B cell (primary cell): ENCODE data around the gene CASP2. TPM values are rescaled to one million over a fixed set of nuclear protein-coding genes. Genes with fewer than 3 reads are reported as not detected.

ENCODE experiments used
- ATAC-seq: fragments of 200-7000 bp; cut with Tn5 transposase; one replicate; pipeline ENCODE4 v1.10.0; 2021; ENCODE audit warnings: low read depth, mild to moderate bottlenecking, moderate number of reproducible peaks, moderate library complexity
- CTCF ChIA-PET: fragments of 350-600 bp; sonication (Branson Sonifier 250); formaldehyde crosslinking; loops from one replicate; lab custom pipeline; 2021; ENCODE audit warnings: antibody characterized with exemption, inconsistent platforms; lab: Charles Lee
- POLR2A ChIA-PET: fragments of 350-600 bp; sonication (Branson Sonifier 250); formaldehyde crosslinking; loops from one replicate; lab custom pipeline; 2021; ENCODE audit warnings: antibody characterized with exemption; lab: Charles Lee
- DNase-seq: peaks from one replicate; pipeline ENCODE4 v3.0.0; 2013
- H2AFZ ChIP-seq: 2 replicates; pipeline ENCODE4 v1.6.1; 2012; ENCODE audit warnings: mild to moderate bottlenecking, low read depth, low read length; ENCODE audit not compliant: insufficient read depth, poor library complexity, severe bottlenecking
- H3K27ac ChIP-seq, 2 donors: 1 replicate in 1 of 2; 2 replicates in 1 of 2; pipeline ENCODE4 v1.5.1; 2012 to 2013; ENCODE audit warnings: low read length in 2 of 2, mild to moderate bottlenecking in 2 of 2, moderate library complexity in 1 of 2
- H3K27me3 ChIP-seq, 4 experiments: fragments of 200-600 bp in 1 of 4; sonication (generic) in 1 of 4; replicated peaks in 1 of 4; 1 replicate in 2 of 4; 2 replicates in 2 of 4; pipeline versions ENCODE4 v1.6.1 to v1.7.0; 2013 to 2016; ENCODE audit warnings: low read length in 3 of 4, mild to moderate bottlenecking in 2 of 4, mixed read lengths in 1 of 4, moderate library complexity in 1 of 4; ENCODE audit not compliant: insufficient read depth in 4 of 4, control insufficient read depth in 3 of 4; ENCODE audit errors: control extremely low read depth in 1 of 4
- H3K36me3 ChIP-seq, 2 experiments: replicated peaks in 1 of 2; 1 replicate in 1 of 2; 2 replicates in 1 of 2; pipeline versions ENCODE4 v1.6.1 to v1.7.1; 2013; ENCODE audit warnings: low read length in 1 of 2; ENCODE audit not compliant: insufficient read depth in 2 of 2, control insufficient read depth in 1 of 2; ENCODE audit errors: control extremely low read depth in 1 of 2, extremely low read depth in 1 of 2
- H3K4me1 ChIP-seq, 2 donors: fragments of 200-600 bp in 1 of 2; sonication (generic) in 1 of 2; 1 replicate in 1 of 2; 2 replicates in 1 of 2; pipeline versions ENCODE4 v1.5.1 to v1.6.1; 2013 to 2017; ENCODE audit warnings: low read length in 2 of 2; ENCODE audit not compliant: control insufficient read depth in 2 of 2, insufficient read depth in 2 of 2
- H3K4me2 ChIP-seq: replicated peaks from 2 replicates; pipeline ENCODE3; 2012; ENCODE audit warnings: mild to moderate bottlenecking, low read depth, low read length; ENCODE audit not compliant: poor library complexity, severe bottlenecking
- H3K4me3 ChIP-seq, 5 experiments: fragments of 200-600 bp in 1 of 5; sonication (generic) in 1 of 5; 1 replicate in 3 of 5; 2 replicates in 2 of 5; pipeline versions ENCODE4 v1.5.1 to v1.7.0; 2011 to 2016; ENCODE audit warnings: low read length in 4 of 5, mild to moderate bottlenecking in 4 of 5, low read depth in 2 of 5, control low read depth in 1 of 5, moderate library complexity in 1 of 5; ENCODE audit not compliant: insufficient read depth in 1 of 5; ENCODE audit errors: control extremely low read depth in 1 of 5, extremely low read depth in 1 of 5
- H3K79me2 ChIP-seq: fragments of 200-600 bp; sonication (generic); one replicate; pipeline ENCODE4 v1.6.0; 2016; ENCODE audit warnings: low read length; ENCODE audit not compliant: control insufficient read depth, insufficient read depth
- H3K9ac ChIP-seq: fragments of 200-600 bp; sonication (generic); 2 replicates; pipeline ENCODE4 v1.6.1; 2017; ENCODE audit warnings: mild to moderate bottlenecking, low read length, moderate library complexity
- H3K9me3 ChIP-seq, 3 donors: one replicate each; pipeline versions ENCODE4 v1.6.1 to v1.7.1; 2013; ENCODE audit warnings: low read length in 2 of 3; ENCODE audit not compliant: control insufficient read depth in 2 of 3, insufficient read depth in 1 of 3; ENCODE audit errors: control extremely low read depth in 1 of 3
- H4K20me1 ChIP-seq: 2 replicates; pipeline ENCODE4 v1.6.0; 2012; ENCODE audit warnings: mild to moderate bottlenecking, low read length; ENCODE audit not compliant: insufficient read depth, control insufficient read depth, poor library complexity, severe bottlenecking
- H3K27ac Mint-ChIP-seq: one replicate; pipeline ENCODE4 v1.8.0; 2021; ENCODE audit warnings: mixed read lengths
- H3K27me3 Mint-ChIP-seq: one replicate; pipeline ENCODE4 v1.8.0; 2021; ENCODE audit warnings: mixed read lengths
- H3K4me1 Mint-ChIP-seq: one replicate; pipeline ENCODE4 v1.8.0; 2021; ENCODE audit warnings: mixed read lengths
- H3K4me3 Mint-ChIP-seq: one replicate; pipeline ENCODE4 v1.8.0; 2021; ENCODE audit warnings: mixed read lengths
- H3K9me3 Mint-ChIP-seq: one replicate; pipeline ENCODE4 v1.8.0; 2022; ENCODE audit warnings: mixed read lengths; ENCODE audit not compliant: insufficient read depth
- CTCF ChIP-seq: fragments of 200-600 bp; IDR thresholded peaks from one replicate; pipeline ENCODE4 v1.8.0; 2022; ENCODE audit warnings: antibody characterized with exemption, mild to moderate bottlenecking
- EZH2 ChIP-seq: IDR thresholded peaks from 2 replicates; pipeline ENCODE4 v1.6.1; 2012; ENCODE audit warnings: borderline replicate concordance, low read depth, mild to moderate bottlenecking, moderate library complexity, low read length; ENCODE audit not compliant: insufficient read depth, poor library complexity, severe bottlenecking
- intact Hi-C: fragments of 100-400 bp; cut with micrococcal nuclease; formaldehyde crosslinking; loops from one replicate; pipeline ENCODE4 v1.10.0; 2022
- polyA plus RNA-seq: library from polyadenylated mRNA; depleted of rRNA; stranded (reverse); fragments of >200 nt; gene quantifications from 2 replicates; pipeline ENCODE4 v1.2.3, GENCODE V29; 2012
- total RNA-seq, 2 donors: library from RNA; stranded (reverse); fragments of 120-200 nt in 1 of 2; gene quantifications; 1 replicate in 1 of 2; 2 replicates in 1 of 2; pipeline versions ENCODE4 v1.2.3 to v1.2.4, GENCODE V29; 2013 to 2022

Gene CASP2
- total and polyA plus RNA-seq, 2 donors (not counting 1 experiment from before 2014, with no cell fraction given), result 29.2 to 66.5 TPM

GRCh38 chr7:143239813-143240212, 48.3 kb upstream of the CASP2 start:
- TF ChIP-seq EZH2, result no peak
- TF ChIP-seq CTCF, result no peak
- peaks cover 5% of the 10 kb centered on the region for H3K4me1 Mint-ChIP-seq
- H4K20me1 ChIP-seq, result no peaks in the 10 kb centered on the region
- peaks cover 31% of the 10 kb centered on the region for H3K27me3 Mint-ChIP-seq
- no peak overlapping the region for H3K9ac ChIP-seq
- H3K9me3 Mint-ChIP-seq, result peaks cover 13% of the 10 kb centered on the region
- no peak overlapping the region for H3K4me3 Mint-ChIP-seq
- H3K9me3 ChIP-seq, result peaks cover 5 to 18% (median 8%) of the 10 kb centered on the region in 3 donors
- intact Hi-C loops, result loop anchor here (1.0 kb wide), 6 partner anchors 23 to 176 kb away; partner anchors contain the start of genes CASP2, GSTK1 and ZYX
- no peak overlapping the region for H3K27ac Mint-ChIP-seq
- ChIA-PET CTCF (interaction anchor here (0.6 to 6.4 kb wide), 51 partner anchors 8 to 888 kb away, joined by 3 to 172 read pairs (median 5); partner anchors contain the start of genes CASP2, EPHA1, GSTK1 and TAS2R40), POLR2A (interaction anchor here (0.7 kb wide), 1 partner anchor 187 kb away, joined by 8 read pairs; no protein-coding TSS in a partner anchor)
- H3K4me1 ChIP-seq, result peaks cover 4% of the 10 kb centered on the region in 2 donors
- ATAC-seq (no peak), DNase-seq (no peak)
- H3K79me2 ChIP-seq, result no peaks in the 10 kb centered on the region
- no peak overlapping the region for H3K4me2 ChIP-seq
- no peak overlapping the region for H2AFZ ChIP-seq
- H3K4me3 ChIP-seq, result no peak overlapping the region
- H3K27me3 ChIP-seq, result peaks cover 0 to 3% (median 0%) of the 10 kb centered on the region in 4 experiments
- H3K36me3 ChIP-seq, result no peaks in the 10 kb centered on the region
- no peak overlapping the region for H3K27ac ChIP-seq
